GM23248 (cell line): ENCODE results near the gene WDPCP.

Experiments
- EZH2 ChIP-seq: fragments of 200-600 bp; sonication (generic); IDR thresholded peaks from 2 replicates; pipeline ENCODE4 v1.6.1; 2018; ENCODE audit warnings: antibody characterized with exemption, mild to moderate bottlenecking; ENCODE audit not compliant: insufficient read depth, poor library complexity, severe bottlenecking
- EZH2phosphoT487 ChIP-seq: fragments of 200-600 bp; sonication (generic); IDR thresholded peaks from 2 replicates; pipeline ENCODE4 v1.6.1; 2018; ENCODE audit warnings: antibody characterized with exemption, moderate library complexity, mild to moderate bottlenecking, low read depth; ENCODE audit not compliant: insufficient read depth

DNA sequence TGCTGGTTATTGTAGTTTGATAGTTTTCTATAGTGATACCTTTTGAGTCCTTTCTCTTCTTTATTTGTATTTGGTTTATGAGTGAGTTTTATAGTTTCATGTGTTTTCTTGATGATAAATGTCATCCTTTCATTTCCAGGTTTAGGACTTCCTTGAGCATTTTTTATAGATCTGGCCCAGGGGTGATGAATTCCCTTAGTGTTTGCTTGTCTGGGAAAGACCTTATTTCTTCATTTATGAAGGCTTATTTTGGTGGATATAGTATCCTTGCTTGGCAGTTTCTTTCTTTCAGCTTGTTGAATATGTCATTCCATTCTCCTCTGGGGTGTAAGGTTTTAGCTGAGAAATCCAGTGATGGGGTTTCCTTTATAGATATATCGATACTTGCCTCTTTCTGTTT is 483.8 kb downstream of the WDPCP start:
- TF ChIP-seq EZH2phosphoT487 (no peak), EZH2 (no peak)
